ENCODE measurements around the gene DNAJC5.
"Not testable (repeated sequence)": the region's sequence is repeated elsewhere in the genome, so short reads cannot be mapped to it uniquely, and the experiment has no call there.

Gene DNAJC5

GRCh38 chr20:63917811-63918210 is 22.9 kb downstream of the DNAJC5 start:
- H3K4me3 ChIP-seq (ENCODE audit: control insufficient read depth, low read depth, low read length): no peak overlapping the region
- no peak for DNase-seq (ENCODE audit: low read depth)
- TF ChIP-seq CTCF (conservative IDR thresholded peaks at IDR 0.05; ENCODE audit: control insufficient read depth, insufficient read depth, low read depth, low read length): no peak

GRCh38 chr20:63919130-63919529 is 24.2 kb downstream of the DNAJC5 start:
- H3K4me3 ChIP-seq (ENCODE audit: control insufficient read depth, low read depth, low read length): no peak overlapping the region
- DNase-seq (ENCODE audit: low read depth): no peak
- no peak for TF ChIP-seq CTCF (conservative IDR thresholded peaks at IDR 0.05; ENCODE audit: control insufficient read depth, insufficient read depth, low read depth, low read length)

- no peak for DNase-seq (ENCODE audit: low read depth)
- H3K4me3 ChIP-seq (ENCODE audit: control insufficient read depth, low read depth, low read length): no peak overlapping the region
- TF ChIP-seq CTCF (conservative IDR thresholded peaks at IDR 0.05; ENCODE audit: control insufficient read depth, insufficient read depth, low read depth, low read length): no peak
These were observed 25.3 kb downstream of the DNAJC5 start for GRCh38 chr20:63920226-63920625.

GRCh38 chr20:63923651-63924050 is 28.7 kb downstream of the DNAJC5 start:
- TF ChIP-seq CTCF (conservative IDR thresholded peaks at IDR 0.05; ENCODE audit: control insufficient read depth, insufficient read depth, low read depth, low read length): no peak
- no peak overlapping the region for H3K4me3 ChIP-seq (ENCODE audit: control insufficient read depth, low read depth, low read length)
- no peak for DNase-seq (ENCODE audit: low read depth)

GRCh38 chr20:63924241-63924640 is 29.3 kb downstream of the DNAJC5 start:
- TF ChIP-seq CTCF (conservative IDR thresholded peaks at IDR 0.05; ENCODE audit: control insufficient read depth, insufficient read depth, low read depth, low read length): no peak
- no peak overlapping the region for H3K4me3 ChIP-seq (ENCODE audit: control insufficient read depth, low read depth, low read length)
- DNase-seq (ENCODE audit: low read depth): no peak

GRCh38 chr20:63926298-63926697 is 31.4 kb downstream of the DNAJC5 start:
- DNase-seq (ENCODE audit: low read depth): no peak
- no peak for TF ChIP-seq CTCF (conservative IDR thresholded peaks at IDR 0.05; ENCODE audit: control insufficient read depth, insufficient read depth, low read depth, low read length)

GRCh38 chr20:63929071-63929470 is 34.1 kb downstream of the DNAJC5 start:
- TF ChIP-seq CTCF (conservative IDR thresholded peaks at IDR 0.05; ENCODE audit: control insufficient read depth, insufficient read depth, low read depth, low read length): no peak
- DNase-seq (ENCODE audit: low read depth): no peak
- no peak overlapping the region for H3K4me3 ChIP-seq (ENCODE audit: control insufficient read depth, low read depth, low read length)

More at GRCh38 chr20:63926298-63926697, 31.4 kb downstream of the DNAJC5 start:
- no peak overlapping the region for H3K4me3 ChIP-seq (ENCODE audit: control insufficient read depth, low read depth, low read length)

- DNase-seq (ENCODE audit: low read depth); H3K4me3 ChIP-seq (ENCODE audit: control insufficient read depth, low read depth, low read length): not testable (repeated sequence)
These were observed 34.6 kb downstream of the DNAJC5 start for GRCh38 chr20:63929473-63929883.
